Brain microvascular endothelial cell (primary cell): ENCODE data around the gene KRTAP1-3.
A peak's percentile ranks its signal among the peaks of the same experiment; 100 is the strongest.
"Not testable (repeated sequence)": the region's sequence is repeated elsewhere in the genome, so short reads cannot be mapped to it uniquely, and the experiment has no call there.

ENCODE experiments used
- DNase-seq: peaks from one replicate; pipeline ENCODE4 v3.0.0-alpha.2; 2020
- H3K27ac ChIP-seq: fragments of 250-450 bp; sonication (Bioruptor Pico); 2 replicates; pipeline ENCODE4 v1.5.1; 2020; ENCODE audit warnings: mild to moderate bottlenecking, moderate library complexity
- H3K27me3 ChIP-seq: fragments of 250-450 bp; sonication (Bioruptor Pico); replicated peaks from 2 replicates; pipeline ENCODE4 v1.5.1; 2020; ENCODE audit warnings: mild to moderate bottlenecking
- H3K36me3 ChIP-seq: fragments of 250-450 bp; sonication (Bioruptor Pico); replicated peaks from 2 replicates; pipeline ENCODE4 v1.5.1; 2020; ENCODE audit warnings: mild to moderate bottlenecking
- H3K4me3 ChIP-seq: 2 replicates; pipeline ENCODE4 v1.5.1; 2011; ENCODE audit warnings: low read depth, mild to moderate bottlenecking, control low read depth, low read length, moderate library complexity
- CTCF ChIP-seq: IDR thresholded peaks from 2 replicates; pipeline ENCODE4 v1.5.1; 2011; ENCODE audit warnings: low read depth, mild to moderate bottlenecking, moderate library complexity, low read length, control low read depth, inconsistent platforms; ENCODE audit errors: missing control alignments
- in situ Hi-C: cut with HindIII; loops from 2 replicates; pipeline ENCODE4 v1.10.0; 2017; ENCODE audit warnings: low sequenced_read_pairs, low pct_ligation_motif_present

The KRTAP1-3 gene

GRCh38 chr17:41034346-41034935 is at the start of gene KRTAP1-3:
Gene KRTAP1-3, minus strand, starts transcription at chr17:41034874. Its CDS starts 53 bp downstream, at chr17:41034821.
- not testable (repeated sequence) for H3K27me3 ChIP-seq

GRCh38 chr17:41084100-41084856 is 49.6 kb upstream of the KRTAP1-3 start, which contains the start of gene KRTAP4-7:
Gene KRTAP4-7, plus strand, starts transcription at chr17:41084150. Its CDS starts 57 bp downstream, at chr17:41084207.
- H3K36me3 ChIP-seq, H3K27me3 ChIP-seq, in situ Hi-C loops, H3K27ac ChIP-seq, DNase-seq, H3K4me3 ChIP-seq: not testable (repeated sequence)

More at GRCh38 chr17:41034346-41034935, at the start of gene KRTAP1-3:
- H3K36me3 ChIP-seq, DNase-seq, H3K4me3 ChIP-seq, in situ Hi-C loops, H3K27ac ChIP-seq: not testable (repeated sequence)

- peak; percentile 21 for DNase-seq
- H3K36me3 ChIP-seq, H3K4me3 ChIP-seq, H3K27me3 ChIP-seq, H3K27ac ChIP-seq, in situ Hi-C loops: not testable (repeated sequence)
These were observed 48.8 kb upstream of the KRTAP1-3 start for GRCh38 chr17:41083427-41083826.

GRCh38 chr17:41082626-41083025 is 48.0 kb upstream of the KRTAP1-3 start:
- Histone ChIP-seq H3K27me3 (no peaks in the 10 kb centered on the region), H3K4me3 (no peak overlapping the region), H3K27ac (no peak overlapping the region), H3K36me3 (no peaks in the 10 kb centered on the region)
- no peak for DNase-seq
- in situ Hi-C loops: no loop called here
- TF ChIP-seq CTCF: no peak

- Histone ChIP-seq H3K27me3 (no peaks in the 10 kb centered on the region), H3K36me3 (no peaks in the 10 kb centered on the region), H3K4me3 (no peak overlapping the region), H3K27ac (no peak overlapping the region)
- TF ChIP-seq CTCF: no peak
- in situ Hi-C loops: no loop called here
- no peak for DNase-seq
These were observed 42.1 kb upstream of the KRTAP1-3 start for GRCh38 chr17:41076788-41077187.

GRCh38 chr17:41073676-41074075 is 39.0 kb upstream of the KRTAP1-3 start:
- H3K4me3 ChIP-seq: no peak overlapping the region
- H3K27me3 ChIP-seq: no peaks in the 10 kb centered on the region
- TF ChIP-seq CTCF: no peak
- in situ Hi-C loops: no loop called here
- DNase-seq: no peak
- H3K36me3 ChIP-seq: no peaks in the 10 kb centered on the region
- H3K27ac ChIP-seq: no peak overlapping the region

GRCh38 chr17:41071606-41072360 is 37.1 kb upstream of the KRTAP1-3 start:
- no peak for DNase-seq
- Histone ChIP-seq H3K4me3 (no peak overlapping the region), H3K36me3 (no peaks in the 10 kb centered on the region), H3K27ac (no peak overlapping the region), H3K27me3 (no peaks in the 10 kb centered on the region)
- in situ Hi-C loops: no loop called here
- TF ChIP-seq CTCF: no peak
